ENCODE measurements around the gene BMERB1.

Gene BMERB1

GRCh38 chr16:15608398-15609285, 174.3 kb downstream of the BMERB1 start:
- H3K4me3 ChIP-seq (ENCODE audit: low read depth, low read length): no peak overlapping the region
- TF ChIP-seq, protein P1, sequence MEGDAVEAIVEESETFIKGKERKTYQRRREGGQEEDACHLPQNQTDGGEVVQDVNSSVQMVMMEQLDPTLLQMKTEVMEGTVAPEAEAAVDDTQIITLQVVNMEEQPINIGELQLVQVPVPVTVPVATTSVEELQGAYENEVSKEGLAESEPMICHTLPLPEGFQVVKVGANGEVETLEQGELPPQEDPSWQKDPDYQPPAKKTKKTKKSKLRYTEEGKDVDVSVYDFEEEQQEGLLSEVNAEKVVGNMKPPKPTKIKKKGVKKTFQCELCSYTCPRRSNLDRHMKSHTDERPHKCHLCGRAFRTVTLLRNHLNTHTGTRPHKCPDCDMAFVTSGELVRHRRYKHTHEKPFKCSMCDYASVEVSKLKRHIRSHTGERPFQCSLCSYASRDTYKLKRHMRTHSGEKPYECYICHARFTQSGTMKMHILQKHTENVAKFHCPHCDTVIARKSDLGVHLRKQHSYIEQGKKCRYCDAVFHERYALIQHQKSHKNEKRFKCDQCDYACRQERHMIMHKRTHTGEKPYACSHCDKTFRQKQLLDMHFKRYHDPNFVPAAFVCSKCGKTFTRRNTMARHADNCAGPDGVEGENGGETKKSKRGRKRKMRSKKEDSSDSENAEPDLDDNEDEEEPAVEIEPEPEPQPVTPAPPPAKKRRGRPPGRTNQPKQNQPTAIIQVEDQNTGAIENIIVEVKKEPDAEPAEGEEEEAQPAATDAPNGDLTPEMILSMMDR (IDR thresholded peaks at IDR 0.05; ENCODE audit: low read depth, low read length): no peak

- TF ChIP-seq, protein P1 (IDR thresholded peaks at IDR 0.05; ENCODE audit: low read depth, low read length): no peak
- H3K4me3 ChIP-seq (ENCODE audit: low read depth, low read length): no peak overlapping the region
Measured at GRCh38 chr16:15609286-15609649, 174.9 kb downstream of the BMERB1 start.

DNA sequence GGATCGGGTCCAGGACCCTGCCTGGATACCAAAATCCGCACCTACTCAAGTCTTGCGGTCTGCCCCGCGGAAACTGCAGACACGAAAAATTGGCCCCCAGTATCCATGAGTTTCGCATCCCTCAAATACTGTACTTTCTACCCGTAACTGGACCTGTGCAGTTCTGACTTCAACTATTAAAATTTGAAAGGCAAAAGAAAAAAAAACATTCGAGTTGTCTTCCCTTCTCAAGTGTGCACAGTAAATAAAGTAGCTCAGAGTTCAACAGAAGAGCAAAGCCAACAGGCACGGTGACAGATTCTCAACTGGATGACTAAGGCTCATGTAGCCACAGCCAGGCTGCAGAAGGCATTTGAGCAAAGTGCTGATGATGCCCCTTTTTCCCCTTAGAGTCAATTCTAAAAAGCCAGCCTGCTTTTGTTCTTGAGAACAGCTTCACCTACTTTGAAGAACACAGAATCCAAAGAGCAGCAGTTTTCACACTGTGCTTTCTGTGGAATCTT, 176.0 kb downstream of the BMERB1 start:
- TF ChIP-seq, protein P1 (IDR thresholded peaks at IDR 0.05; ENCODE audit: low read depth, low read length): no peak
- H3K4me3 ChIP-seq (ENCODE audit: low read depth, low read length): no peak overlapping the region

DNA sequence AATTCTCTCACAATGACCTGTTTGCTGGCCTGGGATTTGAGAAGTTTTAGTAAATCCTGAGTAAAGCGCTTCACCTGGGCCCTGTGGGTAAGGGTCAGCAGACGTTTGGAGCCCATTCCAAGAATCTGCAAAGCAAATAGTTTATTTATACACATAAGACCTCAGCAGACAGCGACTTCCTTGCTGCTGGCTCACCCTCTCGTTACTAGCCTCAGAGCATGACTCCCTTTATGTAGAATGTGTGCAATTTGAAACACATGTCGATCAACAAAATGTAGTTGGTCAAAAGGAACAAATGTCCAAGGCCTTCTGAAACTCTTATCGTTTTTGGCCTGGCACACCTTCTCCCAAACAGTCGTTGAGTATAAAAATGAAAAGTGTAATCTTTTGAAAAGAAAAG, 177.2 kb downstream of the BMERB1 start:
- TF ChIP-seq, protein P1 (IDR thresholded peaks at IDR 0.05; ENCODE audit: low read depth, low read length): no peak
- H3K4me3 ChIP-seq (ENCODE audit: low read depth, low read length): no peak overlapping the region

DNA sequence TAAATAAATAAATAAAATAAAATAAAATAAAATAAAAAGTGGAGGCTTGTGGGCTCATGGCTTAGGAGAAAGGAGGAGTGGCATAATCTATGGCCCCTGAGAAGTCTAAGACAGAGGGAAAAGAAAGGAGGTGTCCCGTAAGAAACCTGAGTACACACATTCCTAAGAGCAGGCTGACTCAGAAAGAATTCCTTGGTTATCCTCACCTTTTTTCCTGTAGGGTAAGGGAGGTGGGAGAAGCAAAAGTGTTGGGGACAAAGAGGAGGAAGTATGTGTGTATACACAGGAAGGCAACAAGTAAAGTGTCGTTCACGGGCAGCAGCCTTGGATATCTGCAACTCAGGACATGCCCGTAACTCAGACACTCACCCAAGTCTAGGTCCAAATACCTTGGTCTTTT, 179.3 kb downstream of the BMERB1 start:
- TF ChIP-seq, protein P1 (IDR thresholded peaks at IDR 0.05; ENCODE audit: low read depth, low read length): no peak
- no peak overlapping the region for H3K4me3 ChIP-seq (ENCODE audit: low read depth, low read length)

- TF ChIP-seq, protein P1 (IDR thresholded peaks at IDR 0.05; ENCODE audit: low read depth, low read length): no peak
- no peak overlapping the region for H3K4me3 ChIP-seq (ENCODE audit: low read depth, low read length)
Measured at GRCh38 chr16:15616012-15616411, 181.6 kb downstream of the BMERB1 start.

DNA sequence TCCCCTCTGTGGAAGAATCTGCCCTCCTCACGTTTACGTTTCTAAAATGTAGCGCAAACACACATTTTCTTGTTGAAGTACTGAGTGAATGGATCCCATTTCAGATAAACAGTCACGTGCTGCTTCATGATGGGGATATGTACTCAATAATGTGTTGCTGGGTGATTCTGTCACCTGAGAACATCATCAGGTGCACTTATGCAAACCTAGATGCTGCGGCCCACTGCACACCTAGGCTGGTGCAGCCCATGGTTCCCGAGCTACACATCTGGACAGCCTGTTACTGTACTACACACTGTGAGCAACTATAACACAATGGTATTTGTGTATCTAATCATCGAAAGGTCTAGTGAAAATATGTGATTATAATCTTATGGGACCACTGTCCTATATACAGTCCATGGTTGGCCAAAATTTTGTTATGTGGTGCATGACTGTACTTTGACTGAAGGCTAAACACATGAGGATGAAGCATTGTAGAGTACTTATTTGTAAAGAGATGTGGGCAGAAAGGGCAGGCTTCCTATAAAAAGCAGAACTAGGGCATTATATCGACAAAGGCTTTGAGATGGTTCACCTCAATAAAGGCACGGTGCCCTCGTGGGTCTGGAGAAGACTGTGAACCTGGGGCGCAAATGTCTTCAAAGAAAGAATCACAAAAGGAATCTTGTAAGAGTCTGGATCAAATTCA, 182.2 kb downstream of the BMERB1 start:
- no peak overlapping the region for H3K4me3 ChIP-seq (ENCODE audit: low read depth, low read length)
- TF ChIP-seq, protein P1 (IDR thresholded peaks at IDR 0.05; ENCODE audit: low read depth, low read length): no peak
